ENCODE results near the gene CHEK1.

The CHEK1 gene

GRCh38 chr11:125625225-125625629 is 264 bp downstream of the CHEK1 start:
- Histone ChIP-seq H3K9ac (ENCODE audit: low read length in 2 of 2) (peak overlapping the region; percentile 77 to 89), H3K4me3 (ENCODE audit: low read length in 2 of 2) (peak overlapping the region; percentile 88 to 91), H3K36me3 (ENCODE audit: control insufficient read depth in 2 of 2, insufficient read depth in 2 of 2, low read length in 2 of 2) (peaks cover 3 to 14% of the 10 kb centered on the region in 2 donors)

DNA sequence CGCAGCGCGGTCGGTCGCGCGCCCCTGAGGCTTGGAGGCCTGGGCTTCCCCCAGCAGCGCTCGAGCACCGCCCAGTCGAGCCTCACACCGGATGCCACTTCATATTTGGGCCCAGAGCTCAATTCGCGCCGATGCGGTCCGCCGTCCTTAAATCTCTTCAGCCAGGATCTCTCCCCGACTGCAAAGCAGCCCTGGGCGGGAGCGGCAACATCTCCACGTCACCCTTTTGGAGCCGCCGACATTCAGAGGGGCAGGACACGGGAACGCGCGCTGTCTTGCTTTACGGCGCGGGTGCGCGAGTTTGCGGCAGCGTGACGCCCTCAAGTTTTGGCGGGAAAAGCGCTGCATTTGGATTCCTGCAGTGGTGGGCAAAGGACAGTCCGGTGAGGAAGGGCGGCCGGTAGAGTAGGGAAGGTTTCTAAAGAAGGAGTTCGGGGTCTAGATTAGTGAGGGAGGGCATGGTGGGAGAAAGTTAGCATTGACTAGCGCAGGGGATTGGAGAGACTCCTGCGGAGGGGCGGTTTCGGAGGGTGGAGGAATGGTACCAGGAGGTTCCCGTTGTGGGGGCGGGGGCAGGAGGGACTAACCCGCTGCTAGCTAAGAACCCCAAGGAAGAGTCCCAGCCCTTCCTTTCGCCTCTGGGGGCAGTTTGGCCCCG is 796 bp downstream of the CHEK1 start:
- H3K4me1 ChIP-seq (ENCODE audit: control insufficient read depth, insufficient read depth, low read length), result peaks cover 16% of the 10 kb centered on the region
- H3K36me3 ChIP-seq (ENCODE audit: control insufficient read depth in 2 of 2, insufficient read depth in 2 of 2, low read length in 2 of 2), result peaks cover 0 to 10% of the 10 kb centered on the region in 2 donors
- peak overlapping the region; percentile 88 to 91 for H3K4me3 ChIP-seq (ENCODE audit: low read length in 2 of 2)
- peak overlapping the region; percentile 77 to 89 for H3K9ac ChIP-seq (ENCODE audit: low read length in 2 of 2)
- no peaks in the 10 kb centered on the region for H3K27me3 ChIP-seq (ENCODE audit: control insufficient read depth in 1 of 2, insufficient read depth in 2 of 2, low read length in 2 of 2)
- H3K9me3 ChIP-seq (ENCODE audit: control insufficient read depth in 2 of 2, low read length in 2 of 2), result no peaks in the 10 kb centered on the region
- peak overlapping the region; percentile 90 for H3K27ac ChIP-seq (ENCODE audit: low read length)

More at GRCh38 chr11:125625225-125625629, 264 bp downstream of the CHEK1 start:
- no peaks in the 10 kb centered on the region for H3K27me3 ChIP-seq (ENCODE audit: control insufficient read depth in 1 of 2, insufficient read depth in 2 of 2, low read length in 2 of 2)
- peak overlapping the region; percentile 90 for H3K27ac ChIP-seq (ENCODE audit: low read length)
- H3K9me3 ChIP-seq (ENCODE audit: control insufficient read depth in 2 of 2, low read length in 2 of 2), result no peaks in the 10 kb centered on the region
- H3K4me1 ChIP-seq (ENCODE audit: control insufficient read depth, insufficient read depth, low read length), result peaks cover 16% of the 10 kb centered on the region

DNA sequence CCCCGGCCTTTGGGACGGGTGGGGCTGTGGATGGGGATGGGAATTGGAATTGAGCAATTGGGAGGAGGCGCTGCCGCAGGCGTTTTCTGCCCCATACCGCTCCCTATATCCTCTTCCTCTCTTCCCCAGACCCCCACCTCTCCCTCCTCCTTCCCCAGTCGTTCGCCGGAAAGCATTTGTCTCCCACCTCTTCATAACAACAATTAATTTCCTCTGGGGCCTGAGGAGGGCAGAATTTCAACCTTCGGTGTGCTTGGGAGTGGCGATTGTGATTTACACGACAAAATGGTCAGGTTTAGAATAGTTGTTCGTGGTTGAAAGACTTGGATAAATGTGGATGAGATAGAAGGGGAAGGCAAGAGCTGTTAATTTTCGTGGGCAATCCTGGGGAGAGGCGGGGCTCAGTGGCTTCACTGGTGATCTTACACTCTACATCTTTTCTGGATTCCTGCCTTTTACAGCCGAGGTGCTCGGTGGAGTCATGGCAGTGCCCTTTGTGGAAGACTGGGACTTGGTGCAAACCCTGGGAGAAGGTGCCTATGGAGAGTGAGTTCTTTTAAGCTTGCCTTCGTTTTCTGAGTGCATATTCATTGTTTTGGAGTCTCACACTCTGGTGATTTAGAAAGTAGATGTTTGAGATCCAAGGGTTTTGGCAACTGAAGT is 1.5 kb downstream of the CHEK1 start:
- H3K4me3 ChIP-seq (ENCODE audit: low read length in 2 of 2), result peak overlapping the region; percentile 88 to 91
- peaks cover 0 to 5% of the 10 kb centered on the region in 2 donors for H3K36me3 ChIP-seq (ENCODE audit: control insufficient read depth in 2 of 2, insufficient read depth in 2 of 2, low read length in 2 of 2)
- H3K9me3 ChIP-seq (ENCODE audit: control insufficient read depth in 2 of 2, low read length in 2 of 2), result no peaks in the 10 kb centered on the region
- peaks cover 16% of the 10 kb centered on the region for H3K4me1 ChIP-seq (ENCODE audit: control insufficient read depth, insufficient read depth, low read length)
- peak overlapping the region; percentile 90 for H3K27ac ChIP-seq (ENCODE audit: low read length)
- peak overlapping the region; percentile 77 to 89 for H3K9ac ChIP-seq (ENCODE audit: low read length in 2 of 2)
- H3K27me3 ChIP-seq (ENCODE audit: control insufficient read depth in 1 of 2, insufficient read depth in 2 of 2, low read length in 2 of 2), result no peaks in the 10 kb centered on the region

GRCh38 chr11:125627236-125627910 is 2.4 kb downstream of the CHEK1 start:
- no peak overlapping the region for H3K27ac ChIP-seq (ENCODE audit: low read length)
- H3K9ac ChIP-seq (ENCODE audit: low read length in 2 of 2), result peak overlapping the region in 1 of 2 donors; percentile 77
- H3K4me3 ChIP-seq (ENCODE audit: low read length in 2 of 2), result no peak overlapping the region
- H3K9me3 ChIP-seq (ENCODE audit: control insufficient read depth in 2 of 2, low read length in 2 of 2), result no peaks in the 10 kb centered on the region
- H3K36me3 ChIP-seq (ENCODE audit: control insufficient read depth in 2 of 2, insufficient read depth in 2 of 2, low read length in 2 of 2), result no peaks in the 10 kb centered on the region
- no peaks in the 10 kb centered on the region for H3K27me3 ChIP-seq (ENCODE audit: control insufficient read depth in 1 of 2, insufficient read depth in 2 of 2, low read length in 2 of 2)
- peaks cover 16% of the 10 kb centered on the region for H3K4me1 ChIP-seq (ENCODE audit: control insufficient read depth, insufficient read depth, low read length)

- peaks cover 0 to 4% of the 10 kb centered on the region in 2 donors for H3K36me3 ChIP-seq (ENCODE audit: control insufficient read depth in 2 of 2, insufficient read depth in 2 of 2, low read length in 2 of 2)
Measured at GRCh38 chr11:125637840-125638239, 12.9 kb downstream of the CHEK1 start.

GRCh38 chr11:125638315-125638714 is 13.4 kb downstream of the CHEK1 start:
- no peak overlapping the region for H3K4me3 ChIP-seq (ENCODE audit: low read length in 2 of 2)
- no peak overlapping the region for H3K9ac ChIP-seq (ENCODE audit: low read length in 2 of 2)
- H3K27me3 ChIP-seq (ENCODE audit: control insufficient read depth in 1 of 2, insufficient read depth in 2 of 2, low read length in 2 of 2), result no peaks in the 10 kb centered on the region
- no peak overlapping the region for H3K27ac ChIP-seq (ENCODE audit: low read length)
- no peaks in the 10 kb centered on the region for H3K4me1 ChIP-seq (ENCODE audit: control insufficient read depth, insufficient read depth, low read length)
- peaks cover 0 to 4% of the 10 kb centered on the region in 2 donors for H3K36me3 ChIP-seq (ENCODE audit: control insufficient read depth in 2 of 2, insufficient read depth in 2 of 2, low read length in 2 of 2)
- no peaks in the 10 kb centered on the region for H3K9me3 ChIP-seq (ENCODE audit: control insufficient read depth in 2 of 2, low read length in 2 of 2)

More at GRCh38 chr11:125637840-125638239, 12.9 kb downstream of the CHEK1 start:
- H3K9ac ChIP-seq (ENCODE audit: low read length in 2 of 2), result no peak overlapping the region
- no peak overlapping the region for H3K4me3 ChIP-seq (ENCODE audit: low read length in 2 of 2)
- no peaks in the 10 kb centered on the region for H3K27me3 ChIP-seq (ENCODE audit: control insufficient read depth in 1 of 2, insufficient read depth in 2 of 2, low read length in 2 of 2)
- no peak overlapping the region for H3K27ac ChIP-seq (ENCODE audit: low read length)
- no peaks in the 10 kb centered on the region for H3K9me3 ChIP-seq (ENCODE audit: control insufficient read depth in 2 of 2, low read length in 2 of 2)
- H3K4me1 ChIP-seq (ENCODE audit: control insufficient read depth, insufficient read depth, low read length), result no peaks in the 10 kb centered on the region

- Histone ChIP-seq H3K9ac (ENCODE audit: low read length in 2 of 2) (no peak overlapping the region), H3K4me3 (ENCODE audit: low read length in 2 of 2) (no peak overlapping the region), H3K36me3 (ENCODE audit: control insufficient read depth in 2 of 2, insufficient read depth in 2 of 2, low read length in 2 of 2) (no peaks in the 10 kb centered on the region), H3K4me1 (ENCODE audit: control insufficient read depth, insufficient read depth, low read length) (no peaks in the 10 kb centered on the region), H3K27me3 (ENCODE audit: control insufficient read depth in 1 of 2, insufficient read depth in 2 of 2, low read length in 2 of 2) (no peaks in the 10 kb centered on the region), H3K9me3 (ENCODE audit: control insufficient read depth in 2 of 2, low read length in 2 of 2) (no peaks in the 10 kb centered on the region), H3K27ac (ENCODE audit: low read length) (no peak overlapping the region)
Measured at GRCh38 chr11:125645871-125646270, 20.9 kb downstream of the CHEK1 start.

GRCh38 chr11:125649465-125650166 is 24.7 kb downstream of the CHEK1 start:
- Histone ChIP-seq H3K27me3 (ENCODE audit: control insufficient read depth in 1 of 2, insufficient read depth in 2 of 2, low read length in 2 of 2) (no peaks in the 10 kb centered on the region), H3K4me3 (ENCODE audit: low read length in 2 of 2) (no peak overlapping the region), H3K36me3 (ENCODE audit: control insufficient read depth in 2 of 2, insufficient read depth in 2 of 2, low read length in 2 of 2) (no peaks in the 10 kb centered on the region), H3K4me1 (ENCODE audit: control insufficient read depth, insufficient read depth, low read length) (no peaks in the 10 kb centered on the region), H3K27ac (ENCODE audit: low read length) (no peak overlapping the region), H3K9me3 (ENCODE audit: control insufficient read depth in 2 of 2, low read length in 2 of 2) (no peaks in the 10 kb centered on the region), H3K9ac (ENCODE audit: low read length in 2 of 2) (no peak overlapping the region)

- H3K4me1 ChIP-seq (ENCODE audit: control insufficient read depth, insufficient read depth, low read length), result no peaks in the 10 kb centered on the region
Measured at GRCh38 chr11:125662689-125663088, 37.7 kb downstream of the CHEK1 start.

GRCh38 chr11:125663910-125664309 is 38.9 kb downstream of the CHEK1 start:
- Histone ChIP-seq H3K27ac (ENCODE audit: low read length) (no peak overlapping the region), H3K36me3 (ENCODE audit: control insufficient read depth in 2 of 2, insufficient read depth in 2 of 2, low read length in 2 of 2) (no peaks in the 10 kb centered on the region), H3K4me3 (ENCODE audit: low read length in 2 of 2) (no peak overlapping the region), H3K9ac (ENCODE audit: low read length in 2 of 2) (no peak overlapping the region), H3K4me1 (ENCODE audit: control insufficient read depth, insufficient read depth, low read length) (no peaks in the 10 kb centered on the region), H3K27me3 (ENCODE audit: control insufficient read depth in 1 of 2, insufficient read depth in 2 of 2, low read length in 2 of 2) (no peaks in the 10 kb centered on the region), H3K9me3 (ENCODE audit: control insufficient read depth in 2 of 2, low read length in 2 of 2) (peaks cover 0 to 6% of the 10 kb centered on the region in 2 donors)

More at GRCh38 chr11:125662689-125663088, 37.7 kb downstream of the CHEK1 start:
- no peaks in the 10 kb centered on the region for H3K36me3 ChIP-seq (ENCODE audit: control insufficient read depth in 2 of 2, insufficient read depth in 2 of 2, low read length in 2 of 2)
- no peak overlapping the region for H3K9ac ChIP-seq (ENCODE audit: low read length in 2 of 2)
- H3K9me3 ChIP-seq (ENCODE audit: control insufficient read depth in 2 of 2, low read length in 2 of 2), result peaks cover 0 to 6% of the 10 kb centered on the region in 2 donors
- H3K4me3 ChIP-seq (ENCODE audit: low read length in 2 of 2), result no peak overlapping the region
- H3K27me3 ChIP-seq (ENCODE audit: control insufficient read depth in 1 of 2, insufficient read depth in 2 of 2, low read length in 2 of 2), result no peaks in the 10 kb centered on the region
- H3K27ac ChIP-seq (ENCODE audit: low read length), result no peak overlapping the region
